Measurements from ENCODE around the gene DSC2.
A peak's percentile ranks its signal among the peaks of the same experiment; 100 is the strongest.

Gene DSC2

DNA sequence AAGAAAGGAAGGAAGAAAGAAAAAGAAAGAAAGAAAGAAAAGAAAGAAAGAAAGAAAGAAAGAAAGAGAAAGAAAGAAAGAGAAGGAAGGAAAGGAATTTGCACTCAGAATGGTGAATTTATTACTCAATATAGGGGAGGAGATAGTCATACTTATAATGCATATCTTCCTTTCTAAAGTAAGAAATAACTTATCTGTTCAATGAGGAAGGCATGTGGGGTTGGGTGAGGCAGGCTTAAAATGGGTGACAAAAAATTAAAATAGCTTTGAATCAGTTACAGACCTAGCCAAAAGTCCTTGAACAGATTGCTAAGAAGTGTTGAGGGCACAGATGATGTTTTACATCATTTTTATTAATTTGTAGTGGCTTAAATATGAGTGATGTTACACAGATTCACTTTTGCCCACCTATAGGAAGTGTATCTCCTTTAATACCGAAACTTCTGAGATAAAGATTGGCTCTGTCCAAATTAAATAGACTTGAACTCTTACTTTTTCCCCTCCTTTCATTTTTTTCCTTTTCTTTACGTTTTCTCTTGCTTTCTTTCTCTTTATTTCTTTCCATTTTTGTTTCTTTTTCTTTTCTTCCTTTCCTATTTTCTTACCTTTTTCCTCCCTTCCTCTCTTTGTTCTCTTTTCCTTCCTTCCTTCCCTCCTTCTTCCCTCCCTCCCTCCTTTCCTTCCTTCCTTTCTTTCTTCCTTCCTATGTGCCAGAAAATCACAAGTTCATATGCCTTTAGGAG lies 14.8 kb upstream of the DSC2 start:
- Histone ChIP-seq H3K36me3 (ENCODE audit: control insufficient read depth, low read depth, low read length) (no peaks in the 10 kb centered on the region), H3K9ac (ENCODE audit: low read length) (no peak overlapping the region), H3K27ac (ENCODE audit: low read length) (no peak overlapping the region), H3K4me1 (ENCODE audit: control insufficient read depth, low read depth, low read length) (peaks cover 13% of the 10 kb centered on the region), H3K27me3 (ENCODE audit: control insufficient read depth, insufficient read depth, low read length) (no peaks in the 10 kb centered on the region), H3K9me3 (ENCODE audit: control insufficient read depth, low read depth, low read length) (no peaks in the 10 kb centered on the region), H3K4me3 (ENCODE audit: low read length) (no peak overlapping the region)

DNA sequence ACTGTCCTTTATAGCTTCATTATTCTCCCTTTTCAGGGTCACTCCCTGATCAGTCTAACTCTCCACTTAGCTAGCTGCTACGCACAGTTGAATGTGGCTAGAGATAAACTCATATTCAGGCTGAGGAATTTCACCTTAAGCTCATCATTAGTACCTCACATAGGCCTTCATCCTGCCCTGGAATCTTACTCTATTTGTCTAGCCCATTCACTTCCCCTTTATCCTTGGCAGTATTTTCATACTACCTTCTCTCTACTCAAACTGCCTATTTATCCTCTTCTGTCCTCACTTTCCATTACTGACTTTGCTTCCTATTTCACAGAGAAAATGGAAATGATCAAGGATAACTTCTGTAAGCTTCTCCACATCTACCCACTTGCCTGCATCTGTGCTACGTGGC lies 10.6 kb upstream of the DSC2 start:
- no peak overlapping the region for H3K9ac ChIP-seq (ENCODE audit: low read length)
- H3K4me1 ChIP-seq (ENCODE audit: control insufficient read depth, low read depth, low read length), result no peaks in the 10 kb centered on the region
- no peak overlapping the region for H3K27ac ChIP-seq (ENCODE audit: low read length)
- H3K9me3 ChIP-seq (ENCODE audit: control insufficient read depth, low read depth, low read length), result no peaks in the 10 kb centered on the region
- H3K4me3 ChIP-seq (ENCODE audit: low read length), result no peak overlapping the region
- H3K27me3 ChIP-seq (ENCODE audit: control insufficient read depth, insufficient read depth, low read length), result no peaks in the 10 kb centered on the region
- H3K36me3 ChIP-seq (ENCODE audit: control insufficient read depth, low read depth, low read length), result no peaks in the 10 kb centered on the region

DNA sequence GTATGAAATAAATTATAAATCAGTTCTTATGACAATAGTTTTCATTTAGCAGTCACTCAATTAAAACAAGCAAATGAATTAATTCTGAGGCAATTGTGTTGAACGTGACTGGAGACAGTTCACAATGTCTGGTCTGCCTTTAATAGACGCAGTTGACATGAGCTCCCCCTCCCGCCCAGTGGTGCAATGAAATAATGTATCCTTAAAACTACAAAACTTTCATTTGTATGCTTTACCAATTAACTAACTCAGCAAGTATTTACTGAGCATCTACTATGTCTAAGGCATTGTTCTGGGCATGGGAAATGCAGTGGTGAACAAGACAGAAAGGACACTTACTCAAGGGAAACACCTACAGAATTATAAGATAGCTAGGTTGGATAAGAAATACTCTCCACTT lies 3.5 kb upstream of the DSC2 start:
- H3K9ac ChIP-seq (ENCODE audit: low read length), result no peak overlapping the region
- no peaks in the 10 kb centered on the region for H3K36me3 ChIP-seq (ENCODE audit: control insufficient read depth, low read depth, low read length)
- no peak overlapping the region for H3K27ac ChIP-seq (ENCODE audit: low read length)
- no peaks in the 10 kb centered on the region for H3K27me3 ChIP-seq (ENCODE audit: control insufficient read depth, insufficient read depth, low read length)
- peaks cover 15% of the 10 kb centered on the region for H3K4me1 ChIP-seq (ENCODE audit: control insufficient read depth, low read depth, low read length)
- H3K4me3 ChIP-seq (ENCODE audit: low read length), result no peak overlapping the region
- H3K9me3 ChIP-seq (ENCODE audit: control insufficient read depth, low read depth, low read length), result no peaks in the 10 kb centered on the region

DNA sequence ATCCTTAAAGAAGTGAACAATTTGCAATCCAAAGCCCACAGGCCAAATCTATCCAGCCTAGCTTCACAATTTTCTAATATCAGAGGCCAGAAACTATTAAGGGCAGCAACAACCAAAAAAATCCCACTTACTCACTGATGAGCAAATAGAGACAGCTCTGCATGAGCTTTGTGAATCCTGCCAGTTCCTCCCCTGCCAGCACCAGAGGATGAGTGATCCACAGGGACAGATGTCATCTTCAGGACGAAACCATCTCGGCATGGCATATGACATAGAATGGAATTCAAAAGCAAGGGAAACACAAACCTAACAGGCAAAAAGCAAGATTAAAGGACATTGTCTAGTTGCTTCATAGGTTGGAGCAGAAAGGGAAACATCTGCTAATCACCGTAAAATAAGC lies 2.2 kb upstream of the DSC2 start:
- Histone ChIP-seq H3K9me3 (ENCODE audit: control insufficient read depth, low read depth, low read length) (no peaks in the 10 kb centered on the region), H3K36me3 (ENCODE audit: control insufficient read depth, low read depth, low read length) (no peaks in the 10 kb centered on the region), H3K4me3 (ENCODE audit: low read length) (no peak overlapping the region), H3K27me3 (ENCODE audit: control insufficient read depth, insufficient read depth, low read length) (no peaks in the 10 kb centered on the region), H3K27ac (ENCODE audit: low read length) (no peak overlapping the region), H3K9ac (ENCODE audit: low read length) (no peak overlapping the region), H3K4me1 (ENCODE audit: control insufficient read depth, low read depth, low read length) (peaks cover 21% of the 10 kb centered on the region)

DNA sequence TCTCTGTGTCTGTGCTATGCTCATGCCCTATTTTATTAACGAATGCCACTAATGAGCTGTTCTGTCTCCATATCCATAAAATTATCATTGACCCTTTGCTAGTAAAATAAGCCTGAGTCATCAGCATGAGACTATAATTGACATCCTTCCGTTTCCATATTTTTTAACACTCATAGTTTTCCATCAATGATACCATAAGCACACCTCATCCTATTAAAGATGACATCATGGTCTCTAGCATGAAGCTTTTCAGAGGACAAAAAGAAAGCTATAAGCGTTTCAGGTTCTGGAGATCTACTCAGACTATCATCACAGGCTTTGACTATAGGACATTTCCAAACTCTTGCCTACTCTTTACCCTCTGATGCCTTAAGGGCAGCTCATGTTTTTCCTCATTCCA lies 1.2 kb upstream of the DSC2 start:
- no peak overlapping the region for H3K9ac ChIP-seq (ENCODE audit: low read length)
- H3K4me1 ChIP-seq (ENCODE audit: control insufficient read depth, low read depth, low read length), result peaks cover 21% of the 10 kb centered on the region
- no peaks in the 10 kb centered on the region for H3K36me3 ChIP-seq (ENCODE audit: control insufficient read depth, low read depth, low read length)
- no peak overlapping the region for H3K4me3 ChIP-seq (ENCODE audit: low read length)
- no peak overlapping the region for H3K27ac ChIP-seq (ENCODE audit: low read length)
- H3K27me3 ChIP-seq (ENCODE audit: control insufficient read depth, insufficient read depth, low read length), result no peaks in the 10 kb centered on the region
- H3K9me3 ChIP-seq (ENCODE audit: control insufficient read depth, low read depth, low read length), result no peaks in the 10 kb centered on the region

DNA sequence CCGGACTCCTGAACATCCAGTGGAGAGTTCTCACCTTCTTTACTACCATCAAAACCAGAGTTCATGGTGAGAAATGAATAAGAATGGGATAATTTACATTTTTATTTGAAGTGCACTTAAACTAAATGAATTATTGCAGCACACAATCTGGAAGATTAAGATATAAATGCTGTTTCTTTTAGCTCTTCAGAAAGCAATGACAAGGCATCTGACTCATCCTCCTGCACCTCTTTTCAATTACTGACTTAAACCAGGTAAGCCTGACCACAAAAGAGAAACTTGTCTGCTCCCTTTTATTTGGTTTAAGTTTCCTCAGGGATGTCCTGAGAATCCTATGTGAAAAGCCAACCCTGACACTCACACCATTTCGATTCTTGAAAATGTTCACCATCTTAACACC lies 720 bp upstream of the DSC2 start:
- Histone ChIP-seq H3K9me3 (ENCODE audit: control insufficient read depth, low read depth, low read length) (no peaks in the 10 kb centered on the region), H3K36me3 (ENCODE audit: control insufficient read depth, low read depth, low read length) (no peaks in the 10 kb centered on the region), H3K9ac (ENCODE audit: low read length) (peak overlapping the region; percentile 91), H3K4me1 (ENCODE audit: control insufficient read depth, low read depth, low read length) (peaks cover 21% of the 10 kb centered on the region), H3K27ac (ENCODE audit: low read length) (no peak overlapping the region), H3K27me3 (ENCODE audit: control insufficient read depth, insufficient read depth, low read length) (no peaks in the 10 kb centered on the region), H3K4me3 (ENCODE audit: low read length) (peak overlapping the region; percentile 88)

DNA sequence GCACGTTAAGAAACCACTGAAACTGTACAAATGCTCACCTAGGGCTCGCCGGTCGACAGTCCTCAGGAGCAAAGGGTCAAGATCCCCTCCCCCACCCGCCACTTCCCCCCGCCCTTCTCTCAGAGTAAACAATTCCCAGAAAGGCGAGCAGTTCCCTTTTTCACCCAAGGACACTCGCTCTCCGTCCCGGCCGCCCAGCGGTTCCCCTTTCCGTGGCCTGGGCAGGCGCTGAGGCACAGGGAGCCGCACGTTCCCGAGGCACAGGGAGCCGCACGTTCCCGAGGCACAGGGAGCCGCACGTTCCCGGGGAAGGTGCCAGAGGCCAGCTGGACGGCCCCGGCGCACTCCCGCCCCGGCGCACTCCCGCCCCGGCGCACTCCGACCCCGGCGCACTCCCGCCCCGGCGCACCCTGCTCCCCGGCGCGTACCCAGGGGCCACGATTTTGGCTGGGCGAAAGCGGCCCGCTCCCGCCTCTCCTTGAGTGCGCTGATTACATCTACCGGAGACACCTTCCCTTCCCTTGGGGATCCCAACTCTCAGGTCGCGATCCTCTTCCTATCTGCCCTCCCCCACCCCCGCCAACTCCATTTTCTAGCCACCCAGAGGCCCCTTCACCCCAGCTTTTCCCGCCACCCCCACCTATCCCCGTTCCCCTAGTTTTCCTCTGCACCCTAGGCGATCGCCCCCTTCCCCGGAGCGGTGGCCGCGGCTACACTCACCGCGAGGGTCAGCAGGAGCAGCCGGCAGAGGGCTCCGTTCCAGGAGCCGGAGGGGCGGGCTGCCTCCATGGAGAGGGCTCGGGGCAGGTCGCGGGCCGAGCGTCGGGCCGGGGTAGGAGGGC lies 817 bp downstream of the DSC2 start:
- Histone ChIP-seq H3K4me1 (ENCODE audit: control insufficient read depth, low read depth, low read length) (peaks cover 21% of the 10 kb centered on the region), H3K27me3 (ENCODE audit: control insufficient read depth, insufficient read depth, low read length) (no peaks in the 10 kb centered on the region), H3K4me3 (ENCODE audit: low read length) (peak overlapping the region; percentile 88), H3K9ac (ENCODE audit: low read length) (peak overlapping the region; percentile 91), H3K27ac (ENCODE audit: low read length) (peak overlapping the region; percentile 68), H3K36me3 (ENCODE audit: control insufficient read depth, low read depth, low read length) (no peaks in the 10 kb centered on the region), H3K9me3 (ENCODE audit: control insufficient read depth, low read depth, low read length) (no peaks in the 10 kb centered on the region)

DNA sequence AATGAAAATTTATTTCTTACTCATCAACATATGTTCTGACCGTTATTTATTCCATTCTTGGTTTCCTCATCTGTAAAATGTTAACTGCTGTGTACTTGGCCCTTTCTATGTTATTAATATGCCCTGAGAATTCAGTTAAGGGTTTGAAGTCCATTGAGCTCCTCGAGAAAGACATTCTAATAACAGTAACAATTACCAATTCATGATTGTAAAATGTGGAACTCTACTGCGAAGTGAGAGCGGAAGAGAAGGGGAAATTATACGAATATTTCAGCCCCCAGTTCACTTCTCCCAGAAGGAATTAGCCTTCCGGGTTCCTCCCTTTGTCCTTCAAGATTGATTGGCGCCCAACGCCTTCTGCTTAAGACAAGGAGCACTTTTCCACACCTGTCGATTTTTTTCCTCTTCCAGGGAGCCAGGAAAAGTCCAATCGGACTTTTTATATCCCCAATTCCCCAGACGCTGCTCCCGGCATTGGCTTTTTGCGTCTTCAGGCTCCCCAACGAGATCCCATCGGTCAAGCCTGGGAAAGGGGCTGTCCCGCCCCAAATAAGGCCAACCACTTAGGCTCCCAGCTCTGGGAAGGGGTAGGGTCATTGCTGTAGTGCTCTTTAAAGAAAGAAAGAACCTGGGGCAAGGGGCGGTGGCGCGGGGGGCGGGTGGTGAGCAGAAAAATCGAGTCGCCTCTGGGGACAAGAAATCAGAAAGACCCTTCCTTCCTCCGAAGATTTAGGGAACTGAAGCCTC lies 1.6 kb downstream of the DSC2 start:
- Histone ChIP-seq H3K4me1 (ENCODE audit: control insufficient read depth, low read depth, low read length) (peaks cover 21% of the 10 kb centered on the region), H3K27ac (ENCODE audit: low read length) (peak overlapping the region; percentile 33), H3K9me3 (ENCODE audit: control insufficient read depth, low read depth, low read length) (no peaks in the 10 kb centered on the region), H3K9ac (ENCODE audit: low read length) (peak overlapping the region; percentile 91), H3K4me3 (ENCODE audit: low read length) (peak overlapping the region; percentile 88), H3K27me3 (ENCODE audit: control insufficient read depth, insufficient read depth, low read length) (no peaks in the 10 kb centered on the region), H3K36me3 (ENCODE audit: control insufficient read depth, low read depth, low read length) (no peaks in the 10 kb centered on the region)

DNA sequence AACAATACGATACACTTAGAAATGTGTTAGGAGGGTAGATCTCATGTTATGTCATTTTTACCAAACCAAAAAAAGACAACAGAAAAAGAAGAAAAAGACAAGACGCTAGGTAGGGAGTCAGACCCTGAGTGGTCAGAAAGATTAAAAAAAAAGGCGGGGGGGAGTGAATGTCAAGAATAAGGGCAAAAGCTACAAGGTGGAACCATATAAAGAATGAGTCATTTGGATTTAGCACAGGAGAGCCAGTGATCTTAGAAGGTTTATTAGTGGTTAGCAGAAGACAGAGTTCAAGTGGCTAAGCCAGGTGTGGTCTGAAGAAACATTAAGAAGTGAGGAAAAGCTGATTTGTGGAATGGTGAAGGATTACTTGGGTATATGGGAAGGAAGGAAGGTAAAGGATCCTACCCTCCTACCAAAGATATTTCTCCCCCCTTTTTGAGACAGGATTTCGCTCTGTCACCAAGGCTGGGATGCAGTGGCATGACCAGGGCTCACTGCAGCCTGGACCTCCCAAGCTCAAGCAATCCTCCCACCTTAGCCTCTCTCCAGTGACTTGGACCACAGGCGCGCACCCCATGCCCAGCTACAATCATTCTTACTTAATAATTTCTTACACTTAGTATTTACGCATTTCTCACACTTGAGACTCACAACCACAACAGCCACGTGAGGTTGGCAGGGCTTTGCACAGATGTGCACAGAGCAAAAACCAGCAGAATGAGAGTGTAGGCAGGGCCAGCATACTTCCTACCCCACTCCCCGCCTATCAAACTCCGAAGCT lies 2.6 kb downstream of the DSC2 start:
- peak overlapping the region; percentile 91 for H3K9ac ChIP-seq (ENCODE audit: low read length)
- H3K9me3 ChIP-seq (ENCODE audit: control insufficient read depth, low read depth, low read length), result no peaks in the 10 kb centered on the region
- no peak overlapping the region for H3K27ac ChIP-seq (ENCODE audit: low read length)

DNA sequence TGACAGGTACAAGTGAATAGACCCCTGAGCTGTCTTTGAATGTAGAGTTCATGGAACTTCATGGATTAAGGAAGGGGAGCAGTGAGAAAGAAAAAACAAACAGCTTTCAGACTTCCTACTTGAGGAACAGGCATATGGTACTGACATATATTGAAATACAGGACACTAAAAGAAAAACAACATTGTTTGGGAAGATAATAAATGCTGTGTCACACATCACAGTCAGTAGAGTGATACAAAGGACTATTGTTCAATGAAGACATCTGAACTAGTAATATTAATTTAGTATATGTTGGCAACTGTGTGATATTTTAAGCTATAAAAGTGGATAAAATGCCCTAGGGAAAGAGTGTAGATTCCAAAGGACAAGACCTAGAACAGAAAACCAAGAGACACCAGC lies 3.3 kb downstream of the DSC2 start:
- Histone ChIP-seq H3K9me3 (ENCODE audit: control insufficient read depth, low read depth, low read length) (no peaks in the 10 kb centered on the region), H3K9ac (ENCODE audit: low read length) (no peak overlapping the region), H3K4me3 (ENCODE audit: low read length) (no peak overlapping the region), H3K27ac (ENCODE audit: low read length) (no peak overlapping the region), H3K27me3 (ENCODE audit: control insufficient read depth, insufficient read depth, low read length) (no peaks in the 10 kb centered on the region), H3K4me1 (ENCODE audit: control insufficient read depth, low read depth, low read length) (peaks cover 21% of the 10 kb centered on the region), H3K36me3 (ENCODE audit: control insufficient read depth, low read depth, low read length) (no peaks in the 10 kb centered on the region)

More for the DNA sequence above, 2.6 kb downstream of the DSC2 start:
- H3K36me3 ChIP-seq (ENCODE audit: control insufficient read depth, low read depth, low read length), result no peaks in the 10 kb centered on the region
- peak overlapping the region; percentile 88 for H3K4me3 ChIP-seq (ENCODE audit: low read length)
- no peaks in the 10 kb centered on the region for H3K27me3 ChIP-seq (ENCODE audit: control insufficient read depth, insufficient read depth, low read length)
- peaks cover 21% of the 10 kb centered on the region for H3K4me1 ChIP-seq (ENCODE audit: control insufficient read depth, low read depth, low read length)

DNA sequence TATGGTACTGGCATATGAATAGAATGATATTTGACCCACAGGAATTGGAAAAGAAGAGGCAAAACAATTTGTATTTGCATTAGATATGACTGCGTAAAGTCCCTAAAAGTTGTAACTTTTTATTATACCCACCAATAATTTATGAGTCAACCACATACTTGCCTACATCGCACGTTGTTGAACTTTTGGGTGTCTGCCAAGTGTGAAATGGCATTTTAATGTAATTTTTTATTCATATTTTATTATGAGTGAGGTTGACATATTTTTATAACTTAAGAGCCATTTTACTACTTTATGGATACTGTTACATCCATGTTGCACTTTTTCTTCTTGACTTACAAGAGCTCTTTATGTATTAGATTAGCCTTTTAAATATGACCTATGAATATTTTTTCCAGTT lies 4.6 kb downstream of the DSC2 start:
- H3K9me3 ChIP-seq (ENCODE audit: control insufficient read depth, low read depth, low read length), result no peaks in the 10 kb centered on the region
- no peaks in the 10 kb centered on the region for H3K27me3 ChIP-seq (ENCODE audit: control insufficient read depth, insufficient read depth, low read length)
- H3K36me3 ChIP-seq (ENCODE audit: control insufficient read depth, low read depth, low read length), result peaks cover 5% of the 10 kb centered on the region
- no peak overlapping the region for H3K9ac ChIP-seq (ENCODE audit: low read length)
- no peak overlapping the region for H3K4me3 ChIP-seq (ENCODE audit: low read length)
- peaks cover 11% of the 10 kb centered on the region for H3K4me1 ChIP-seq (ENCODE audit: control insufficient read depth, low read depth, low read length)
- no peak overlapping the region for H3K27ac ChIP-seq (ENCODE audit: low read length)
